ENCODE measurements around the gene LRCH1. TPM values are rescaled to one million over a fixed set of nuclear protein-coding genes. Genes with fewer than 3 reads are reported as not detected.

The LRCH1 gene
- total and polyA plus RNA-seq, 4 donors = 2.6 to 6.6 (median 3.4) TPM

DNA sequence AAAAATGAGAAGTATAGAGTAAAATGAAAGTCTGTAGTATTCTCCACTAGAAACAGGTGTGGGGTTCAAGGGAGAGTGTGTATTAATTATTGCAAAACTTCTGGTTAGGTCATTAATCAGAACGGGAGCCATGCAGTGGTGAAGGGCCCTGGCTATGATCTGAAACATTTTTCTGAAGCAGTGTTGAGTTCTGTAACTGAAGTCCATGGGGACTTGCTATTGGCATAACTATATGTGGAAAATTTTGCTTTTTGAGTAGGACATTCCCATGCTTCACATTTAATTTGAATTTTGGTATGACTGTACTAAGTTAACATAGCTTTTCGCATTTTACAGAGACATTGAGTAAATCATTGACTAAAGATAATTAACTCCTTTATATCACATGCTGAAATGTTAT, 67.5 kb downstream of the LRCH1 start:
- no peaks in the 10 kb centered on the region for H3K9me3 ChIP-seq (ENCODE audit: control insufficient read depth in 4 of 4, low read length in 3 of 4)
- TF ChIP-seq JUND (IDR thresholded peaks at IDR 0.05) (no peak), YY1 (IDR thresholded peaks at IDR 0.05) (no peak), RAD21 (IDR thresholded peaks at IDR 0.05) (no peak), TAF1 (conservative IDR thresholded peaks at IDR 0.05) (no peak)
- TF ChIP-seq, protein P1, sequence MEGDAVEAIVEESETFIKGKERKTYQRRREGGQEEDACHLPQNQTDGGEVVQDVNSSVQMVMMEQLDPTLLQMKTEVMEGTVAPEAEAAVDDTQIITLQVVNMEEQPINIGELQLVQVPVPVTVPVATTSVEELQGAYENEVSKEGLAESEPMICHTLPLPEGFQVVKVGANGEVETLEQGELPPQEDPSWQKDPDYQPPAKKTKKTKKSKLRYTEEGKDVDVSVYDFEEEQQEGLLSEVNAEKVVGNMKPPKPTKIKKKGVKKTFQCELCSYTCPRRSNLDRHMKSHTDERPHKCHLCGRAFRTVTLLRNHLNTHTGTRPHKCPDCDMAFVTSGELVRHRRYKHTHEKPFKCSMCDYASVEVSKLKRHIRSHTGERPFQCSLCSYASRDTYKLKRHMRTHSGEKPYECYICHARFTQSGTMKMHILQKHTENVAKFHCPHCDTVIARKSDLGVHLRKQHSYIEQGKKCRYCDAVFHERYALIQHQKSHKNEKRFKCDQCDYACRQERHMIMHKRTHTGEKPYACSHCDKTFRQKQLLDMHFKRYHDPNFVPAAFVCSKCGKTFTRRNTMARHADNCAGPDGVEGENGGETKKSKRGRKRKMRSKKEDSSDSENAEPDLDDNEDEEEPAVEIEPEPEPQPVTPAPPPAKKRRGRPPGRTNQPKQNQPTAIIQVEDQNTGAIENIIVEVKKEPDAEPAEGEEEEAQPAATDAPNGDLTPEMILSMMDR (IDR thresholded peaks at IDR 0.05; ENCODE audit: low read depth, low read length, missing input control) = no peak
- TF ChIP-seq, protein P2, sequence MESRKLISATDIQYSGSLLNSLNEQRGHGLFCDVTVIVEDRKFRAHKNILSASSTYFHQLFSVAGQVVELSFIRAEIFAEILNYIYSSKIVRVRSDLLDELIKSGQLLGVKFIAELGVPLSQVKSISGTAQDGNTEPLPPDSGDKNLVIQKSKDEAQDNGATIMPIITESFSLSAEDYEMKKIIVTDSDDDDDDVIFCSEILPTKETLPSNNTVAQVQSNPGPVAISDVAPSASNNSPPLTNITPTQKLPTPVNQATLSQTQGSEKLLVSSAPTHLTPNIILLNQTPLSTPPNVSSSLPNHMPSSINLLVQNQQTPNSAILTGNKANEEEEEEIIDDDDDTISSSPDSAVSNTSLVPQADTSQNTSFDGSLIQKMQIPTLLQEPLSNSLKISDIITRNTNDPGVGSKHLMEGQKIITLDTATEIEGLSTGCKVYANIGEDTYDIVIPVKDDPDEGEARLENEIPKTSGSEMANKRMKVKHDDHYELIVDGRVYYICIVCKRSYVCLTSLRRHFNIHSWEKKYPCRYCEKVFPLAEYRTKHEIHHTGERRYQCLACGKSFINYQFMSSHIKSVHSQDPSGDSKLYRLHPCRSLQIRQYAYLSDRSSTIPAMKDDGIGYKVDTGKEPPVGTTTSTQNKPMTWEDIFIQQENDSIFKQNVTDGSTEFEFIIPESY (IDR thresholded peaks at IDR 0.05) = no peak
- no peak overlapping the region for H3K9ac ChIP-seq (ENCODE audit: low read depth in 1 of 2, low read length in 2 of 2)
- DNase-seq (ENCODE audit: low spot score) = no peak
- no peaks in the 10 kb centered on the region for H3K36me3 ChIP-seq (ENCODE audit: control insufficient read depth in 4 of 4, insufficient read depth in 3 of 4, low read depth in 1 of 4, low read length in 3 of 4)
- peaks cover 5 to 36% (median 28%) of the 10 kb centered on the region in 4 donors for H3K4me1 ChIP-seq (ENCODE audit: control insufficient read depth in 4 of 4, insufficient read depth in 4 of 4, low read length in 3 of 4)
- WGBS = 31% methylated on average over 2 of the region's 2 CpGs
- H3K27me3 ChIP-seq (ENCODE audit: control insufficient read depth in 4 of 4, insufficient read depth in 4 of 4, low read length in 3 of 4) = no peaks in the 10 kb centered on the region
- no peak overlapping the region for H3K4me3 ChIP-seq (ENCODE audit: low read depth in 1 of 3, low read length in 3 of 3)
- no peak overlapping the region for H3K27ac ChIP-seq (ENCODE audit: low read depth in 1 of 2, low read length in 2 of 2)

DNA sequence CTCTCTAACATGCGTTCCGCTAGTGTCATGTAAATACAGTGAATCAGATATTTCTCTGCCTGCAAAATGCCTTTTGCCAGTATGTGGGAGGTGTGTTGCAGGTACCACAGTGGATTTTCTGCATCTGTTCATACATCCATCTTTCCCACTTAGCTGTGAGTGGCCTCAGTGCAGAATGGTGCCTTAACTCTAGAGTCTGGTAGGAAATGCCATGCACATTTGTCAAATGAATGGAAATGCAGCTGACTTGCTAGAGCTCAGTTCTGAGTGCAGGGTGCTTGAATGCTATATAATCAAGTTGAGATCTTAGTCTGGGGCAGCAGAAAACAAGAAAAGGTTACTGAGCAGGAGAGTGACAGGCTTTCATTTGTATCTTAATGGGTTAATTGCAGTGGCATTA, 68.2 kb downstream of the LRCH1 start:
- H3K9ac ChIP-seq (ENCODE audit: low read depth in 1 of 2, low read length in 2 of 2) = no peak overlapping the region
- TF ChIP-seq JUND (IDR thresholded peaks at IDR 0.05) (no peak), GABPA (IDR thresholded peaks at IDR 0.05 in 1 of 2, conservative IDR thresholded peaks at IDR 0.05 in 1 of 2) (no peak), EGR1 (IDR thresholded peaks at IDR 0.05; ENCODE audit: low read depth in 2 of 2) (no peak), RXRA (IDR thresholded peaks at IDR 0.05) (no peak), HNF4G (IDR thresholded peaks at IDR 0.05) (no peak), TAF1 (conservative IDR thresholded peaks at IDR 0.05) (no peak), FOXA2 (IDR thresholded peaks at IDR 0.05) (no peak), FOXA1 (IDR thresholded peaks at IDR 0.05) (no peak), YY1 (IDR thresholded peaks at IDR 0.05) (no peak), RAD21 (IDR thresholded peaks at IDR 0.05) (no peak), HNF4A (conservative IDR thresholded peaks at IDR 0.05) (no peak)
- TF ChIP-seq, protein P3, sequence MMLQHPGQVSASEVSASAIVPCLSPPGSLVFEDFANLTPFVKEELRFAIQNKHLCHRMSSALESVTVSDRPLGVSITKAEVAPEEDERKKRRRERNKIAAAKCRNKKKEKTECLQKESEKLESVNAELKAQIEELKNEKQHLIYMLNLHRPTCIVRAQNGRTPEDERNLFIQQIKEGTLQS (IDR thresholded peaks at IDR 0.05) = no peak
- TF ChIP-seq, protein P4, sequence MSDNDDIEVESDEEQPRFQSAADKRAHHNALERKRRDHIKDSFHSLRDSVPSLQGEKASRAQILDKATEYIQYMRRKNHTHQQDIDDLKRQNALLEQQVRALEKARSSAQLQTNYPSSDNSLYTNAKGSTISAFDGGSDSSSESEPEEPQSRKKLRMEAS (IDR thresholded peaks at IDR 0.05) = no peak
- TF ChIP-seq, protein P5, sequence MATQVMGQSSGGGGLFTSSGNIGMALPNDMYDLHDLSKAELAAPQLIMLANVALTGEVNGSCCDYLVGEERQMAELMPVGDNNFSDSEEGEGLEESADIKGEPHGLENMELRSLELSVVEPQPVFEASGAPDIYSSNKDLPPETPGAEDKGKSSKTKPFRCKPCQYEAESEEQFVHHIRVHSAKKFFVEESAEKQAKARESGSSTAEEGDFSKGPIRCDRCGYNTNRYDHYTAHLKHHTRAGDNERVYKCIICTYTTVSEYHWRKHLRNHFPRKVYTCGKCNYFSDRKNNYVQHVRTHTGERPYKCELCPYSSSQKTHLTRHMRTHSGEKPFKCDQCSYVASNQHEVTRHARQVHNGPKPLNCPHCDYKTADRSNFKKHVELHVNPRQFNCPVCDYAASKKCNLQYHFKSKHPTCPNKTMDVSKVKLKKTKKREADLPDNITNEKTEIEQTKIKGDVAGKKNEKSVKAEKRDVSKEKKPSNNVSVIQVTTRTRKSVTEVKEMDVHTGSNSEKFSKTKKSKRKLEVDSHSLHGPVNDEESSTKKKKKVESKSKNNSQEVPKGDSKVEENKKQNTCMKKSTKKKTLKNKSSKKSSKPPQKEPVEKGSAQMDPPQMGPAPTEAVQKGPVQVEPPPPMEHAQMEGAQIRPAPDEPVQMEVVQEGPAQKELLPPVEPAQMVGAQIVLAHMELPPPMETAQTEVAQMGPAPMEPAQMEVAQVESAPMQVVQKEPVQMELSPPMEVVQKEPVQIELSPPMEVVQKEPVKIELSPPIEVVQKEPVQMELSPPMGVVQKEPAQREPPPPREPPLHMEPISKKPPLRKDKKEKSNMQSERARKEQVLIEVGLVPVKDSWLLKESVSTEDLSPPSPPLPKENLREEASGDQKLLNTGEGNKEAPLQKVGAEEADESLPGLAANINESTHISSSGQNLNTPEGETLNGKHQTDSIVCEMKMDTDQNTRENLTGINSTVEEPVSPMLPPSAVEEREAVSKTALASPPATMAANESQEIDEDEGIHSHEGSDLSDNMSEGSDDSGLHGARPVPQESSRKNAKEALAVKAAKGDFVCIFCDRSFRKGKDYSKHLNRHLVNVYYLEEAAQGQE (IDR thresholded peaks at IDR 0.05) = no peak
- no peaks in the 10 kb centered on the region for H3K36me3 ChIP-seq (ENCODE audit: control insufficient read depth in 4 of 4, insufficient read depth in 3 of 4, low read depth in 1 of 4, low read length in 3 of 4)
- no peak overlapping the region for H3K4me3 ChIP-seq (ENCODE audit: low read depth in 1 of 3, low read length in 3 of 3)
- no peak for DNase-seq (ENCODE audit: low spot score)
- H3K4me1 ChIP-seq (ENCODE audit: control insufficient read depth in 4 of 4, insufficient read depth in 4 of 4, low read length in 3 of 4) = peaks cover 5 to 34% (median 25%) of the 10 kb centered on the region in 4 donors
- no peak overlapping the region for H3K27ac ChIP-seq (ENCODE audit: low read depth in 1 of 2, low read length in 2 of 2)
- H3K27me3 ChIP-seq (ENCODE audit: control insufficient read depth in 4 of 4, insufficient read depth in 4 of 4, low read length in 3 of 4) = no peaks in the 10 kb centered on the region
- no peaks in the 10 kb centered on the region for H3K9me3 ChIP-seq (ENCODE audit: control insufficient read depth in 4 of 4, low read length in 3 of 4)
- 97% methylated on average over 2 of the region's 2 CpGs for WGBS
